CD4-positive, alpha-beta T cell treated with Interleukin-12 subunit alpha and Interleukin-12 subunit beta, for 1 hour (primary cell): ENCODE measurements around the gene CLCNKB.
"Not testable (repeated sequence)": the region's sequence is repeated elsewhere in the genome, so short reads cannot be mapped to it uniquely, and the experiment has no call there.

Source experiments
- DNase-seq: peaks from one replicate; pipeline ENCODE4 v3.0.0-alpha.2; 2020

The CLCNKB gene

DNA sequence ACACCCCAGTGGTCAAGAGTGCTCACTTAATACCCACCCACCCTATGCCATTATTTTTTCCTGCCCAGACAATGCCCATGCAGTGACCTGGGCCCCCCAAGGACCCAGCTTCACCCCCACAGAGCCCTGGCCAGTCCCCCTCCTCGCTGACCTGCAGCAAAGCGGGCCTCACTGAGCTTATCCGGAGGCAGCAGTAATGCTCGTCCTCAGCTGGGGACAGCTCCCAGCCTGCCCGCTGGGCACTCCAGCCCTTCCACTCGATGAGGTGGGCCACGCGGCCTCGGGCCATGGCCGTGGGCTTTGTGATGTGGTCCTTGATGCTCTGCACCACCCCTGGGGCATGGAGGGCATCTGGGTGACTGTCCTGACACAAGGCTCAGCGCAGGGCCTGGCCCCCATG is 7.1 kb upstream of the CLCNKB start:
- not testable (repeated sequence) for DNase-seq

DNA sequence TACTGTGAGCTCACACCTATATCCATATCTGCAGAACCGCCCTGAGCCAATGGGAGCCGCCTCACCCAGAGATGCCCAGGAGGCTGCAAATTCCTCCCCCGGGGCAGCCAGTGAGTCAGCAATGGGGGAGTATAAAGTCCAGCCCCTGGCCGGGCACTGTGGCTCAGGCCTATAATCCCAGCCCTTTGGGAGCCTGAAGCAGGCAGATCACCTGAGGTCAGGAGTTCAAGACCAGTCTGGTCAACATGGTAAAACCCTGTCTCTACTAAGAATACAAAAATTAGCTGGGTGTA is 5.0 kb upstream of the CLCNKB start:
- DNase-seq = no peak

DNA sequence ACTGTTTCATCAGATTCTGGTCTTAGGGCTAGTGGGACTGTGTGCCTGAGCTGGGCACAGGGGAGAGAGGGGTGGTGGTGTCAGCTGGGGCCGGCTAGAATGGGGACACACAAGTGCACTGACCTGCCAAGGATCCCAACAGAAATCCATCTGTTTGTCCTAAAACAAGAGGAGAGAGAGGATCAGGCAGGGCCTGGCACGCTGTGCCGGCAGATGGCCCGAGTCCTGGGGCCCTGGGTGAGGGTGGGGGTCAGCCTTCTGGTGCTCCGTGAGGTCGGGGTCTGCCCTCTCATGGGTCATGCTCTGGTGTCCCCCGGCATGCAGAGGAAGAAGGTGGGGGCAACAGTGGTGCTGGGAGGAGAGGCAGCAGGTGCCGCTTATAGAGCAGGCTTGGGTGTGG is 3.7 kb upstream of the CLCNKB start:
- not testable (repeated sequence) for DNase-seq

DNA sequence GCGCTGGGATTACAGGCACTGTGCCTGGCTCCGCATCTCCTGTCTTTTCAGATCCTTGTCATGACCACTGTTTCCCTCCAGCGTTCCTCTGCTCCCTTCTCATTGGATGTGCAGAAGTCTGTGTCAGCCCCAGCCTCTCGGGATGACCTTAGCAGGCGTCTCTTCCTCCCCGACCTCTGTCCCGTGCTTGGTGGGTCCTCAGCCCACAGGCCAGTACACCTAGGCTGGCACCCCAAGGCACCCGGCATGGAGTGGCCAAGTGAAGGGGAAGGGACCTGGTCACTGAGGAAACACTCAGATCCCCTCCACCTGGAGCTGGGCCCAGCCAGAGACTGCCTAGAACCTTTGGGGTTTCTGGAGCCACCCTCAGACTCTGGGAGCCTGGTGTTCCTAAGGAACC is 2.4 kb upstream of the CLCNKB start:
- DNase-seq = no peak

DNA sequence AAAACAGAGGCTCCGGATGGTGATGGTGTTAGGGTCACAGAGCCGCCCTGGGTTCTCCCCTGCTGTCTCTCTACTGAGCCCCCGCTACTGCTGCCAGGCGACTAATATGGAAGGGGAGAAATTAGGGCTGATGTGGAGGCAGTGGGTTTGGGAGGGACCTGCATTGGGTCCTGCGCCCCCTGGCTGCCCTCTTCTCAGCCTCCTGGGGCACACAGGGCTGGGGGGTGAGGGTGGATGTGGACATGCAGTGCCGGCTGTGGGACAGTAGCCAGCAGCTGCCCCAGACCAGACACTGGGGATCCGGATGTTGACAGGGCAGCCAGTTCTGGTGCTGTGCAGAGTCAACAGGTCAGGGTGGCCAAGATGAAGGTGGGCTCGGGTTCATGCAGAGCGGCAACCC is 1.5 kb upstream of the CLCNKB start:
- no peak for DNase-seq

DNA sequence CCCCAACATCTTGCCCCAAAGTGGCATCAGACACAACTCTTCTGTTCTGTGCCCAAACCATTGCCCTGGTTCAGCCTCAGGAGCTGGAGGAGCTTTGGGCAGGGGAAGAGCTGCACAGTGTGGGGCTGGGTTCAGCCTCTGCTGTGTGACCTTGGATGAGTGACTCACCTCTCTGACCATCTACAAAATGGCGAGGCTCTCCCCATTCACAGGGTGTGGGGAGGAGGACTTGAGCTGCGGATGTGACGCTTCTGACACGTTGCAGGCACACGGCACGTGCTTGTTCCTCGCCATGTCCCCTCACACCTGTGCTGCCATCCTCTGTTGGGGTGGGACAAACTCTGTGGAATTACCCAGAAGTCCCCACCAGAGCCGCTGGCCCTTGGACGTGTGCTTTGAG is 928 bp upstream of the CLCNKB start:
- not testable (repeated sequence) for DNase-seq

DNA sequence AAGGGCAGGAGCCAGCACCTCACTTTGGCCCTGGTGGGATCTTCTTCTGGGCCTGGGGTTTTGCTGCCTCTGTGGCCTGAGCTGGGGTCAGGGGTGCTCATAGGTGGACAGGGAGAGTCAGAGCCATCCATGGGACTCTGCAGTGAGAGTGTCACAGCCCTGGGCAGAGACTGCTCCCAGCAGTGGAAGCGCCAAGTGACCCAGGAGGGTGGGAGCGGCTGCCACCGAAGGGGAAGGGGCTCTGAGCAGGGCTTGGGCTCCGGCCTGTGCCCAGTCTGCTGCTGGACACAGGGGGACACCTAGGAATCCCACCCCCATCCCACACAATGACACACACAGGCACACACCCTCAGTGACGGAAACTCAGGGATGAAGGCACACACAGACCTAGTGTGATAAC is 368 bp downstream of the CLCNKB start:
- no peak for DNase-seq

DNA sequence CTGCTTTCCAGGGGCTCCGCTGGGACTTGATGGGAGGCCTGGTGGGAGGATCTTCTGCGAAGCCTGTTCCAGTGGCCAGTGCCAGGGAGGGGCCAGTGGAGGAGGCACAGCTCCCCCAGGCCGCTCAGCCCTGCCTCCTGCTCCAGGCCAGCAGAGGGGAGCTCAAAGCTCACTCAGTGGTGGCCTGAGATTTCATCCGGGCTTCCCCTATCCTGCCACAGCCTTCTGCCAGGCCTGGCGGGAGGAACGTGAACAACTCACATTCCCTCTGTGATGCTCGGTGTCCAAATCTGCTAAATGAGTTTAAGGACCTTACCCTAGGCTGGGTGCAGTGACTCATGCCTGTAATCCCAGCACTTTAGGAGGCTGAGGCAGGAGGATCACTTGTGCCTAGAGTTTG is 3.3 kb downstream of the CLCNKB start:
- no peak for DNase-seq

DNA sequence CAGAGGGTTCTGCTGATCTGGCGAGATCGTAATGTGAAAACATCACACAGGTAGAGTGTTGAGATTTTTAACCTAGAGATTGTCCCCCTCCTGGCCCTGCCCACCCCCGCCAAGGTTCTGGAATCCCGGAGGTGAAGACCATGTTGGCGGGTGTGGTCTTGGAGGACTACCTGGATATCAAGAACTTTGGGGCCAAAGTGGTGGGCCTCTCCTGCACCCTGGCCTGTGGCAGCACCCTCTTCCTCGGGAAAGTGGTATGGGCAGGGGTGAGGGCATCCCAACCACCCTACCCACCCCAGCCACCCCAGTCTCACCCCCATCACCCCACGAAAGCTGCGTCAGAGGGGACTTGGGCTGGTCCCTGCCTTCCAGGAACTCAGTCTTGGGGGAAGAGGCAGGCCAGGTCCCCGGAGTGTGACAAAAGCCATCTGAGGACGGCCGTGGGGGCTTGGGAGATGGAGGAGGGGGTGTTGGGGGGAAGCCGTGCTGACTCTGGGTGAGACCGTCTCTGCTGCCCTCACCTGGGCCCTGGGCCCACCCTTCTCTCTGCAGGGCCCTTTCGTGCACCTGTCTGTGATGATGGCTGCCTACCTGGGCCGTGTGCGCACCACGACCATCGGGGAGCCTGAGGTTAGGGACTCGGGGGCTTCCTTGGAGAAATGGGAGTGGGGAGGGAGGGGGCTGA is 4.4 kb downstream of the CLCNKB start:
- DNase-seq = no peak

DNA sequence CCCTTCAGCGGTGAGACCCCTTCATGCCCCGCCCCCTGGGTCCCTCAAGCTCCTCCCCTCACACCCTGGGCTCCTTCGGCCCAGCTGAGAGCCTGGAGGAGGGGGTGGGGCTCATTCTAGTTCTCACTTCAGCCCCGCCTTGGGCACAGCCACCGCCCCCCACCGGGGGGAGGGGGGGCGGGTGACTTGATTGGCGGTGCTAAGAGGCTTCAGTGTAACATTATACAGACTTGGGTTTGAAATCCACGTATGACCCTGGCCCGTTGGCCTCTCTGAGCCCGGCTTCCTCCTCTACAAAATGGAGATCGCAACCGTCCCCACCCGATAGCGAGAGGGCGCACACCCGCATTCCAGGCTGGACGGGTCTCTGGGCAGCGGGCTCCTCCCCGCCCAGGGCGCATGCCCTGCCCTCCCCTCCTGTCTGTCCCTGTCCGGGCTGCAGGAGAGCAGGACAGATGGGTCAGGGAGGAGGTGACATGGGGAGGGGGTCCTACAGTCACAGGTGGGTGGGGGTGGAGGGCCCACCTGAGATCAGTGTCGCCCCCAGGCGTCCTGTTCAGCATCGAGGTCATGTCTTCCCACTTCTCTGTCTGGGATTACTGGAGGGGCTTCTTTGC is 5.1 kb downstream of the CLCNKB start:
- DNase-seq = peak; percentile 53

DNA sequence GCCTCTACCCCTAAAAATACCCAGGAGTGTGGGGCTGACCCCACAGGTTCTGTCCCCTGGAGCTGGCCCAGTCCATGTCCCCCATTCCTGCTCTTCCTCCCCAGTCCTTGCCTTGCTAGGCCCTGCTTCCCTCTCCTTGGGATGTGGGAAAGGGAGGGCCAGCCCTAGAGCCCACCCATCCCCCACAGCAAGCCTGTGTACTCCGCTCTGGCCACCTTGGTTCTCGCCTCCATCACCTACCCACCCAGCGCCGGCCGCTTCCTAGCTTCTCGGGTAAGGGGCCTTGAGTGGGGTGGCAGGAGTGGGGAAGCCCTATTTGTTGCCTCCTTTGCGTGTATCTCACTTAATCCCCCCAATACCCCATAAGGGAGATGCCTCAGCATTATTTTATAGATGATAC is 6.7 kb downstream of the CLCNKB start:
- no peak for DNase-seq

DNA sequence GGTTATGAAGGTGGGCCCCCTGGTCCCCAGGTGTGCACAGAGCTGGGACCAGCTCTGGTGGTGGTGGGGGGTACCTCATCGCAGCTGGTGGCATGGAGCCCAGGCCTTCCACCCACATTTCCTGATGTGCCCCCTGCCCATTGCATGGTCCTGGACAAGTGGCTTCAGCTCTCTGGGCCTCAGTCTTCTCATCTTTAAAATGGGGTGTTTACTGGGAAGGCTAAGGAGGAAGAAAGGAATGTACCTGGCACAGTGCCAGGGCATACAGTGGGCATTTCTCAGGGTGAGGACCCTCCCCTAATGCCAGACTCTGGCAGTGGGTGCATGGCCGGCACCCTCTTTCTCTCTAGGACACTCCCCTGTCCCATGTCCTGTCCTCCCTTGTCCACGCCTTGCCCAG is 7.5 kb downstream of the CLCNKB start:
- DNase-seq = no peak

DNA sequence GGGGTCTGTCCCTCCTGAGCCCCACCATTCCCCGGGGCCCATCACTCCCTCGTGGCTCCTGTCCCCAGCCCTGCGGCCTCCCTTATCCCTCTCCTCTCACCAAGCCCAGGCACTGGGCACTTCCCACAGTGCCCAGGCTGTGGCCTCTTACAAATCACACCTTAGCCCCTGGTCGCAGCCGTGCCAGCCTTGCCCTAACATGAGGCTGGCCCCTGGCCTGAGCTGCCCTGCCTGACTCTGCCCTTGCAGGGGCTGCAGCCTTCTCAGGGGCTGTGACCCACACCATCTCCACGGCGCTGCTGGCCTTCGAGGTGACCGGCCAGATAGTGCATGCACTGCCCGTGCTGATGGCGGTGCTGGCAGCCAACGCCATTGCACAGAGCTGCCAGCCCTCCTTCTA is 8.4 kb downstream of the CLCNKB start:
- not testable (repeated sequence) for DNase-seq

DNA sequence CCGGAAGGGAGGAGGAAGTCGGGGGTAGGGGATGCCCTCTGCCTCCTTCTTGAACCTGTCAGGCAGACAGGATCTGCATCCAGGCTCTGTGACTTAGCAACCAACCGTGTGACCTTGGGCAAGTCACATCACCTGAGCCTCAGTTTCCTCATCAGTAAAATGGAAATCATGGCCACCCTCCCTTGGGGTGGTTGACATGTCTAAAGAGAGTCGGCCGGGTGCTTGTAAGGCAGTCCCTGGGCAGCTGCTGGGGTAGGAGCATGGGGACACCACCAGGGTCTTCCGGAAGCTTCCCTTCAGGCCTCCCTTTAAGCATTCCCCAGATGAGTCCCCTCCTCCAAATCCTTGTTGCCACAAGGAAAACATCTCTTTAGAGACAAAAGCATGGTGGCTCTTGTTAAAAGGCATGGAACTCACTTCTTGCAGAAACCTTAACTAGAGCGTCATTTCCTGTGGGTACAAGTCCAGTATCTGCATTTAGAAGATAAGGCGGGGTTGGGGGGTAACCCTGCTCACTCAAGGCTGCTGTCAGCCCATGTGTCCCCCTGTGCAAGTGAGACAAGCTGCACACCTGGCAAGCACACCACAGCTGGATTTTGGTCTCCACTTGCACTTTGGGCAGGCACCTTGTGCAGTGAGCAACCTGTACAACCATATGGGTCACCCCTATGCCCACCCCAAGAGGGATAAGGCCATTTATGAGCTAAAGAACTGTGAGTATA is 10.4 kb downstream of the CLCNKB start:
- DNase-seq = no peak

DNA sequence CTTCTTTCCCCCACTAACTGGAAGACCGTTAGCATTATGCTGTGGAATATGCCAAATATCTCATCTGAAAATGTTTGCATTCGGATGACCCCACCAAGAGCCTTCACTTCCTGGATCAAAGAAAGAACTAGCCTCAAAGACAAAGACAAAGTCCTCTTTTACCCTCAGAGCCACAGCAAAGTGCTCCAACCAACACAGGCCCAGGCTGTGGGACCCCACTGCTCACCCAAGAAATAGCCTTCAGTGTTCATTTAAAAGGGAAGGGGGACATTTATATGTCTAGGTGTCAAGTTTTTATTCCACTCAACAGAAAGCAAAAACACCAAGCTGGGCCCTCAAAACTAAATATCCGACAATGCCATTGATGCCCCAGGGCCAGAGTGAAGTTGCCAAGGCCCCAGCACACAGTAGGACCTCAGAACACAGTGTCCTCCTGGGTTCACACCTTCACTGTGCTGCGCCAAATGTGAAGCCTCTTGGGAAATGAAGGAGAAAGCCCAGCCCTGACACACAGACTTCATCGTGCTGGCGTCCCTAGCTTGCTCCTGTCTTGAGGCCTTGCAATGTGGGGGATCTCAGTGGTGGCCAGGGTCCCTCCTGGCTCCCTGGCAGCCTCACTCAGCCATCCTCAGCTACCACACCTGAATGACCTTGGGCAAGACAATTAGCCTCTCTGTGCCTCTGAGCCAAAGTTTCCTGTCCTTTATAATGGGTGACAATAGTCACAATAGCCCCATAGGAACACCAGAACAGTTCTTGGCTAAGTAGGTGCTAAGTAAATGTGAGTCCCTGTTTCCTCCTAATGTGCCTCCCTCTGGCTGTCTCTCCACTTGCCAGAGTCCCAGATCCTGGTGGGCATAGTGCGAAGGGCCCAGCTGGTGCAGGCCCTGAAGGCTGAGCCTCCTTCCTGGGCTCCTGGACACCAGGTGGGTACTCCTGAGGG is 11.3 kb downstream of the CLCNKB start:
- no peak for DNase-seq

DNA sequence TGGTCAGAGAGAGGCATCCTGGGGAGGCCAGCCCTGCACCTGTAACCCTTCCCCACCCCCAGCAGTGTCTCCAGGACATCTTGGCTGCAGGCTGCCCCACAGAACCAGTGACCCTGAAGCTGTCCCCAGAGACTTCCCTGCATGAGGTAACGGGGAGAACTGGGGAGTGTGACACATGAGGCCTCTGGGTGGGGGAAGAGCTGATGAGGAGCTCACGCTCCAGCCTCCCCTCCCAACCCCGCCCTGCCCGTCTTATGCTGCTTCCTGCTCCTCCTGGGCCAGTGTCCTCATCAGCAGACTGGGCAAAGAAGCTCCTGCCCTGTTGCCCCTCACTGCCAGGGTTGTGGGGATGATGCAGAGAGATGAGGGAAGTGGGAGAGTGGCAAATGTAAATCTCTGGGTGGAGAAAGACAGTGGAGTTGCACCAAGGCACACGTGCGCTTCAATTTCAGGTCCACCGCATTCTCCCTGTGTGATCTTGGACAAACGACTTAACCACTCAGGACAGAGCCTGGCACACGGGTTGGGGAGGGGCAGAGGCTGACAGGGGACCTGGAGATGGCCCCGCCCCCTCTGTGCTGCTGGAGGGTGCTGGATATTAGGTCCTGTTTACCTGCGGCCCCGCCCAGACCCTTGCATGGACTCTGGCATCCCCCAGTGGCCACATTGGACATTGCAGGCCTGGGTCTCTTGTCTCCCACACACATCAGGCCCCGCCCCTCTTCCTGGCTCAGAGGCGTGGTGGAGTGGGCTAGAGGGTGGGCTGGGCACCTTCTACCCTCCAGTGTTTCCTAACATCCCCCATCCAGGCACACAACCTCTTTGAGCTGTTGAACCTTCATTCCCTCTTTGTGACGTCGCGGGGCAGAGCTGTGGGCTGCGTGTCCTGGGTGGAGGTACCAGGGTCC is 12.3 kb downstream of the CLCNKB start:
- DNase-seq = peak; percentile 85

DNA sequence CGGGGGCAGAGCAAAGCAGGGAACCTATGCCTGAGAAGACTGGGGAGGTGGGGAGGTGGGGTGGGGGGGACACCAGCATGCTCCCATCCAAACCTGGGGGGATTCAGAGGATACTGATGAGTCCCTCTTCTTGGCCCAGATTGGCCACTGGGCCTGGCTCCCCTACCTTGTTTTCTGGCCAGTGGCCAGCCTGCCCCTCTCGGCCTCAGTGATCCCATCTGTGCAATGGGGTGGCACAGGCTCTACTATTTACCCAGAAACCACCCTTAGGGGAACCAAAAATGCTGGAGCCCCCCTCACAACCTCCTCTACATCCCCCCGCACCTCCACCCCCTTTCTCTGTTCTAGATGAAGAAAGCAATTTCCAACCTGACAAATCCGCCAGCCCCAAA is 12.9 kb downstream of the CLCNKB start:
- DNase-seq = not testable (repeated sequence)

DNA sequence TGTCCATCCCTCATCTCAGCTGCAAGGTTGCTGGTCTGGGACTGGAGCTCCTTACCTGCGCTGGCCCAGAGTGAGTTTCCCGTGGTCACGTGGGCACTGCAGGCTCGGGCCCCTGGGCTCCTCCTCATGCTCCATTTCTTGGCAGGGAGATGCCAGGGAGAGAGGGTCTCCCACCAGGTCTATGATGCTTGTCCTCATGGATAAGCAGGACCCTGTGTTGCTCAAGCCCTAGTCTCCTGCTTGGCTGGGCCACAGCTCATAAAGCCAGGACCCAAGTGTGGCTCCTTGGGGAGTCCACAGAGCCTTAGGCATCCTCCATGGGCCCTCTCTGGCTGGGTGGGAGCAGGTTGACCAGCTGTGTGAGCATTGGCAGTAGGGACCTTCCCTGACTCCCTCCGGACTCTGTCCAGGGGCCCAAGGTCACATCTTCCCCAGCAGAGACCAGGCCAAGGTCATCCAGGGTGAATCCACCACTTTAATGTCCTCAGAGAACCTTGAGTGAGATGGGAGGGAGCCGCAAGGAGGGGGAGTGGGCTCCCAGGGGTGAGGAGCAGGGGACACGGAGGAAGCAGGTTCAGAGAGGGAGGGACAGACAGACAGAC is 13.8 kb downstream of the CLCNKB start:
- DNase-seq = not testable (repeated sequence)

DNA sequence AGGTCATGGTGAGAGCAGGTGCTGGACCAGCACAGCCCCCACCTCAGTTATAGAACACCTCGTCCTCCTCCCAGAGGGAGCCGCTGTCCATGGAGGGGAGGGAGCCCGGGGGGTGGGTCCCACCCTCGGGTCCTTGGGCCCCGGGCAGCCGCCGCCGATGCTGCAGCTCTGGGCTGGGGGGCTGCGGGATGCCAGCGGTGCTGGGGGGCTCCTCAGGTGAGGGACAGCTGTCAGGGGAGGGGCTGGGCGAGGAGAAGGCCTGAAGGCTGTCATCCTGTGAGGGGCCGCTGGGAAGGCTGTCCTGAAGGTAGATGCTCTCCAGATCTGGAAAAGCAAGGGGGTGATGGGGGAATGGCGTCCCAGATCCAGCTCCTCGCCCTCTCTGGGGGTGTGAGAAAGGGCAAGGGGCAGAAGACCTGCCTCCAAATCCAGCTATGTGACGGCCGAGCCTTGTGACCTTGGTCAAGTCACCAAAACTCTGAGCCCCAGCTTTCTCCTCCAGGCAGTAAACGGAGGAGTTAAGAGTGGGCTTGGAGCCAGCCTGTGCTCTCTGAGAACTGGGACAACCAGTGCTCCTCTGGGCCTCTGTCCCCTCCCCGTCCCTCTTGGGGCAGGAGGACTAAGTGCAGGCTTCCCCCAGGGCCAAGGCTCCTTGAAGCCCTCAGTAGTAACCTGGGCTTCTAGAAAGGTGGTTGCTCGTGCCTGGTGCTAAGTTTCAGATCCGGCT is 15.0 kb downstream of the CLCNKB start:
- not testable (repeated sequence) for DNase-seq

DNA sequence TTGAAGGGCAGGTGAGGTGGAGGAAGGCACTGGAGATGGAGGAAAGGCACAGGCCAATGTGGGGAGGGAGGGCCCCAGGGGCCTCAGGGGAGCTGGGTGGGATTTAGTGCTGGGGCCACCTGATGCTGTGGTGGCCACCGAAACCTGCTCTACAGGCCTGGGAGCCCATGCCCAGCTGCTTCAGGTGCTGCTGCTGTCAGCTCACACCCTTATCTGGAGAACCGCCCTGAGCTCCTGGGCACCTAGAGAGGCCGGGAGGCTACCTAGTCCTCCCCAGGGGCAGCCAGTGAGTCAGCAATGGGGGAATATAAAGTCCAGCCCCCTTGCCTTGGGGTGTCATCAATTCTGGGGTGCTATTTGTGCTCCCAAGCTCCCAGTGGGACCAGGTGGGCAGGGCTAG is 17.7 kb downstream of the CLCNKB start:
- no peak for DNase-seq
